GM12878 (cell line): ENCODE results near the gene TMPRSS11D.

Experiments
- CBFB ChIP-seq: IDR thresholded peaks from 2 replicates; pipeline ENCODE4 v1.6.1; 2016; ENCODE audit warnings: antibody characterized with exemption, low read depth
- CTCF ChIP-seq, 3 experiments: IDR thresholded peaks in 2 of 3; conservative IDR thresholded peaks in 1 of 3; 2 replicates each; pipeline ENCODE4 v1.5.1; 2011; ENCODE audit warnings: low read depth in 3 of 3, low read length in 3 of 3, mild to moderate bottlenecking in 3 of 3, control low read depth in 2 of 3, moderate library complexity in 2 of 3, inconsistent platforms in 1 of 3, mixed read lengths in 1 of 3; ENCODE audit not compliant: control insufficient read depth in 2 of 3, insufficient read depth in 1 of 3; ENCODE audit errors: extremely low read depth in 1 of 3
- DPF2 ChIP-seq: fragments of 450-650 bp; IDR thresholded peaks from 2 replicates; pipeline ENCODE4 v1.6.1; 2017; ENCODE audit warnings: mild to moderate bottlenecking
- KDM1A ChIP-seq: fragments of 200-600 bp; sonication (generic); IDR thresholded peaks from 2 replicates; pipeline ENCODE4 v1.6.1; 2016; ENCODE audit warnings: borderline replicate concordance
- MTA2 ChIP-seq: fragments of 450-650 bp; IDR thresholded peaks from 2 replicates; pipeline ENCODE4 v1.6.1; 2016; ENCODE audit warnings: low read depth, mild to moderate bottlenecking, moderate library complexity
- NR2F1 ChIP-seq: fragments of 450-650 bp; conservative IDR thresholded peaks from 2 replicates; pipeline ENCODE4 v1.6.1; 2017; ENCODE audit warnings: mild to moderate bottlenecking
- REST ChIP-seq: IDR thresholded peaks from 2 replicates; pipeline ENCODE4 v1.6.1; 2012; ENCODE audit warnings: mild to moderate bottlenecking, low read depth, low read length
- SMAD1 ChIP-seq: fragments of 450-650 bp; IDR thresholded peaks from 2 replicates; pipeline ENCODE4 v1.6.1; 2018; ENCODE audit warnings: mild to moderate bottlenecking, low read depth; ENCODE audit not compliant: partially characterized antibody
- ZNF24 ChIP-seq: fragments of 450-650 bp; IDR thresholded peaks from 2 replicates; pipeline ENCODE4 v1.6.1; 2017; ENCODE audit warnings: antibody characterized with exemption, mild to moderate bottlenecking
- ZNF384 ChIP-seq: IDR thresholded peaks from 2 replicates; pipeline ENCODE4 v1.6.1; 2012; ENCODE audit warnings: low read depth, mild to moderate bottlenecking, low read length, improper control_type of control experiment, borderline replicate concordance
- ZSCAN29 ChIP-seq: fragments of 450-650 bp; IDR thresholded peaks from 2 replicates; pipeline ENCODE4 v1.6.1; 2017; ENCODE audit warnings: mild to moderate bottlenecking, moderate library complexity
- TF ChIP-seq, protein P1 (sequence below): IDR thresholded peaks from 2 replicates; pipeline ENCODE4 v1.6.1; 2012; ENCODE audit warnings: low read depth, low read length, improper control_type of control experiment

DNA sequence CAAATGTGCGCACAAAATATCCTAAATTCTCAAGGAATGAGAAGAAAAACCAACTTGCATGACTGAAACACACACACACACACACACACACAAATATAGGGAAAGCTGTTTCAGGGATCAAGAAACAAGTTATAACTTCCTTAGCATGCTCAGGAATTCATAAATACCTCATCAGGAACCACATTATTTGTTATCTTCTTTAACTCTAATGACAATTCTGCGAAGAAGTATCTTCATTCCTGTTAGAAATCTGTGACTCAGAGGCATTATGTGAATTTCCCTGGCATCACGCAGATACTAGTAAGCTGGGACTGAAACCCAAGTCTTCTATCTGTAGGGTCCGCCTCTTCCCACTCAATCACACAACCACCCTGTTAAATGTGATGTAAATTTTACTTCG is 49.2 kb upstream of the TMPRSS11D start:
- TF ChIP-seq CTCF (IDR thresholded peaks at IDR 0.05 in 2 of 3, conservative IDR thresholded peaks at IDR 0.05 in 1 of 3; ENCODE audit: control insufficient read depth in 2 of 3, extremely low read depth in 1 of 3, insufficient read depth in 1 of 3, low read depth in 3 of 3, low read length in 3 of 3): no peak
- TF ChIP-seq KDM1A: no peak
- TF ChIP-seq, protein P1, sequence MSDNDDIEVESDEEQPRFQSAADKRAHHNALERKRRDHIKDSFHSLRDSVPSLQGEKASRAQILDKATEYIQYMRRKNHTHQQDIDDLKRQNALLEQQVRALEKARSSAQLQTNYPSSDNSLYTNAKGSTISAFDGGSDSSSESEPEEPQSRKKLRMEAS: no peak
- no peak for TF ChIP-seq MTA2
- no peak for TF ChIP-seq ZNF24
- no peak for TF ChIP-seq NR2F1
- no peak for TF ChIP-seq CBFB
- no peak for TF ChIP-seq ZNF384
- TF ChIP-seq ZSCAN29: no peak
- no peak for TF ChIP-seq DPF2
- no peak for TF ChIP-seq REST
- no peak for TF ChIP-seq SMAD1
